ENCODE data around the gene CSTF2T. TPM values are rescaled to one million over a fixed set of nuclear protein-coding genes. Genes with fewer than 3 reads are reported as not detected.

CSTF2T gene
- total and polyA plus RNA-seq, 2 donors (not counting 3 experiments of a cell fraction or from before 2014, with no cell fraction given): 4.8 to 19.8 TPM

DNA sequence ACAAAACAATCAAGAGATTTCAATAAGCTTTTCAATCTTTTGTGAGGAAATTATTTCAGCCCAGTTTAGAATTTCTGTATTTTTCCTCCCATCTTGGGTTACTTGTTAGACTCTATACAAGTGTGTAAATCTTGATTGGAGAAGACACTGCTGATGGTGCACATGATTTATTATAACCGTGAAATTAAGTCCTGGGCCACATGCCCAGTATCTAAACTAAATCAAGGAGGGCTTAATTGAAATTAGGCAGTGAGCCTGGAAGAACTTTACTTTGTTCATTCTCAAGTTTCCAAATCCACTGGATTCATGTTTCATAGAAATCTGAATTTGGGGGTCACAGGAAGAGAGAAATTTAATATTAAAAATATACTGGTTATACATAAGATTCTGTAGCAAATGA is 44.5 kb downstream of the CSTF2T start:
- no peak overlapping the region for H3K4me3 ChIP-seq (replicated peaks in 1 of 3; ENCODE audit: insufficient read depth in 1 of 3, low read depth in 1 of 3, low read length in 3 of 3)
- TF ChIP-seq GATA2 (IDR thresholded peaks at IDR 0.05; ENCODE audit: insufficient read depth, insufficient read length, low read depth, low read length) (no peak), POLR2A (IDR thresholded peaks at IDR 0.05; ENCODE audit: low read depth, low read length) (no peak), MYC (IDR thresholded peaks at IDR 0.05; ENCODE audit: low read depth, low read length) (no peak), EZH2 (IDR thresholded peaks at IDR 0.05; ENCODE audit: borderline replicate concordance, low read depth, low read length, severe bottlenecking) (no peak)
- TF ChIP-seq, protein P1, sequence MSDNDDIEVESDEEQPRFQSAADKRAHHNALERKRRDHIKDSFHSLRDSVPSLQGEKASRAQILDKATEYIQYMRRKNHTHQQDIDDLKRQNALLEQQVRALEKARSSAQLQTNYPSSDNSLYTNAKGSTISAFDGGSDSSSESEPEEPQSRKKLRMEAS (IDR thresholded peaks at IDR 0.05; ENCODE audit: insufficient read depth, insufficient read length): no peak
- H3K79me2 ChIP-seq (ENCODE audit: control insufficient read depth, insufficient read depth, low read length): no peaks in the 10 kb centered on the region
- DNase-seq (ENCODE audit: low read depth, low spot score) (no peak), FAIRE-seq (no peak)
- CTCF ChIA-PET: no interaction called here
- intact Hi-C loops (cut with micrococcal nuclease): no loop called here
- H3K9me1 ChIP-seq (replicated peaks; ENCODE audit: control insufficient read depth, extremely low read depth, insufficient read depth, low read length): no peaks in the 10 kb centered on the region
- H3K9ac ChIP-seq (replicated peaks; ENCODE audit: extremely low read depth, insufficient read depth, low read length): no peak overlapping the region
- peaks cover 6% of the 10 kb centered on the region for H3K4me1 ChIP-seq (ENCODE audit: control insufficient read depth, extremely low read depth, insufficient read depth, low read length)
- dilution Hi-C loops (cut with MboI; ENCODE audit: extremely low pct_ligation_motif_present, low sequenced_read_pairs): no loop called here
- no peaks in the 10 kb centered on the region for H3K36me3 ChIP-seq (ENCODE audit: control insufficient read depth in 2 of 2, extremely low read depth in 1 of 2, insufficient read depth in 2 of 2, low read length in 2 of 2)
- POLR2A ChIA-PET: no interaction called here
- H2AFZ ChIP-seq (ENCODE audit: low read depth, low read length): no peak overlapping the region
- no peaks in the 10 kb centered on the region for H3K27me3 ChIP-seq (ENCODE audit: control insufficient read depth in 2 of 2, insufficient read depth in 2 of 2, low read length in 2 of 2)
- no peak overlapping the region for H3K27ac ChIP-seq (ENCODE audit: insufficient read depth, low read depth, low read length)
- no peaks in the 10 kb centered on the region for H3K9me3 ChIP-seq (replicated peaks; ENCODE audit: control insufficient read depth, insufficient read depth, low read length)
- no peaks in the 10 kb centered on the region for H4K20me1 ChIP-seq (replicated peaks; ENCODE audit: control insufficient read depth, extremely low read depth, insufficient read depth, low read length)
- H3K4me2 ChIP-seq (ENCODE audit: insufficient read depth, low read length): no peak overlapping the region
- BruUV-seq (replicated peaks): no TSS peak

GRCh38 chr10:51653025-51653424 is 46.4 kb downstream of the CSTF2T start:
- dilution Hi-C loops (cut with MboI; ENCODE audit: extremely low pct_ligation_motif_present, low sequenced_read_pairs) (no loop called here), intact Hi-C loops (cut with micrococcal nuclease) (no loop called here)
- no peak overlapping the region for H2AFZ ChIP-seq (ENCODE audit: low read depth, low read length)
- no peaks in the 10 kb centered on the region for H3K9me1 ChIP-seq (replicated peaks; ENCODE audit: control insufficient read depth, extremely low read depth, insufficient read depth, low read length)
- peak; percentile 75 for DNase-seq (ENCODE audit: low read depth, low spot score)
- no peaks in the 10 kb centered on the region for H3K36me3 ChIP-seq (ENCODE audit: control insufficient read depth in 2 of 2, extremely low read depth in 1 of 2, insufficient read depth in 2 of 2, low read length in 2 of 2)
- ChIA-PET CTCF (interaction anchor here (1.2 to 1.6 kb wide), 4 partner anchors 10 to 225 kb away, joined by 3 to 5 read pairs (median 4); no protein-coding TSS in a partner anchor), POLR2A (no interaction called here)
- no peaks in the 10 kb centered on the region for H3K79me2 ChIP-seq (ENCODE audit: control insufficient read depth, insufficient read depth, low read length)
- H4K20me1 ChIP-seq (replicated peaks; ENCODE audit: control insufficient read depth, extremely low read depth, insufficient read depth, low read length): no peaks in the 10 kb centered on the region
- H3K9me3 ChIP-seq (replicated peaks; ENCODE audit: control insufficient read depth, insufficient read depth, low read length): no peaks in the 10 kb centered on the region
- H3K4me3 ChIP-seq (replicated peaks in 1 of 3; ENCODE audit: insufficient read depth in 1 of 3, low read depth in 1 of 3, low read length in 3 of 3): no peak overlapping the region
- H3K9ac ChIP-seq (replicated peaks; ENCODE audit: extremely low read depth, insufficient read depth, low read length): no peak overlapping the region
- H3K4me2 ChIP-seq (ENCODE audit: insufficient read depth, low read length): no peak overlapping the region
- BruUV-seq (replicated peaks): no TSS peak
- FAIRE-seq: peak; percentile 44
- peaks cover 6% of the 10 kb centered on the region for H3K4me1 ChIP-seq (ENCODE audit: control insufficient read depth, extremely low read depth, insufficient read depth, low read length)
- no peak overlapping the region for H3K27ac ChIP-seq (ENCODE audit: insufficient read depth, low read depth, low read length)
- TF ChIP-seq GATA2 (IDR thresholded peaks at IDR 0.05; ENCODE audit: insufficient read depth, insufficient read length, low read depth, low read length) (no peak), EZH2 (IDR thresholded peaks at IDR 0.05; ENCODE audit: borderline replicate concordance, low read depth, low read length, severe bottlenecking) (no peak), JUN (IDR thresholded peaks at IDR 0.05; ENCODE audit: borderline replicate concordance, insufficient read depth, insufficient read length, low read depth) (no peak), POLR2AphosphoS5 (IDR thresholded peaks at IDR 0.05; ENCODE audit: insufficient read depth, low read depth, low read length) (no peak), FOS (IDR thresholded peaks at IDR 0.05; ENCODE audit: borderline replicate concordance, insufficient read depth, low read length) (no peak), POLR2A (IDR thresholded peaks at IDR 0.05; ENCODE audit: low read depth, low read length) (no peak)
- TF ChIP-seq, protein P1 (IDR thresholded peaks at IDR 0.05; ENCODE audit: insufficient read depth, insufficient read length): no peak
- H3K27me3 ChIP-seq (ENCODE audit: control insufficient read depth in 2 of 2, insufficient read depth in 2 of 2, low read length in 2 of 2): no peaks in the 10 kb centered on the region

Measured in endothelial cell of umbilical vein (primary cell).